Activated T-helper 2 cell treated with anti-CD3 and anti-CD28 coated beads, Interferon-gamma antibody, Interleukin-2, Interleukin-4, amounts not matched to agents 10 μg/mL and 5 μg/mL and 100 μg/mL, durations not matched to agents 14 hours and 24 hours and 36 hours (primary cell): ENCODE data around the gene NCKAP5. TPM values are rescaled to one million over a fixed set of nuclear protein-coding genes. Genes with fewer than 3 reads are reported as not detected.

Experiments used
- DNase-seq: peaks from one replicate; pipeline ENCODE4 v3.0.0; 2021; ENCODE audit warnings: low spot score
- H3K27ac Mint-ChIP-seq: one replicate; pipeline ENCODE4 v1.8.0; 2021; ENCODE audit warnings: mixed read lengths
- H3K27me3 Mint-ChIP-seq: one replicate; pipeline ENCODE4 v1.8.0; 2021; ENCODE audit warnings: low read depth, mixed read lengths
- H3K36me3 Mint-ChIP-seq: one replicate; pipeline ENCODE4 v1.8.0; 2021; ENCODE audit warnings: low read depth, mixed read lengths
- H3K4me1 Mint-ChIP-seq: one replicate; pipeline ENCODE4 v1.8.0; 2021; ENCODE audit warnings: low read depth, mixed read lengths
- H3K4me3 Mint-ChIP-seq: one replicate; pipeline ENCODE4 v1.8.0; 2021; ENCODE audit warnings: low read depth, mild to moderate bottlenecking, moderate library complexity, mixed read lengths
- H3K9me3 Mint-ChIP-seq: one replicate; pipeline ENCODE4 v1.8.0; 2021; ENCODE audit warnings: mixed read lengths
- intact Hi-C: fragments of 100-400 bp; cut with micrococcal nuclease; formaldehyde crosslinking; loops from one replicate; pipeline ENCODE4 v1.15.1; 2023
- total RNA-seq: library from RNA; stranded (reverse); gene quantifications from 2 replicates; pipeline ENCODE4 v1.2.3, GENCODE V29; 2022

Gene NCKAP5
- total RNA-seq, 1 donor from 2014 or later = not detected

DNA sequence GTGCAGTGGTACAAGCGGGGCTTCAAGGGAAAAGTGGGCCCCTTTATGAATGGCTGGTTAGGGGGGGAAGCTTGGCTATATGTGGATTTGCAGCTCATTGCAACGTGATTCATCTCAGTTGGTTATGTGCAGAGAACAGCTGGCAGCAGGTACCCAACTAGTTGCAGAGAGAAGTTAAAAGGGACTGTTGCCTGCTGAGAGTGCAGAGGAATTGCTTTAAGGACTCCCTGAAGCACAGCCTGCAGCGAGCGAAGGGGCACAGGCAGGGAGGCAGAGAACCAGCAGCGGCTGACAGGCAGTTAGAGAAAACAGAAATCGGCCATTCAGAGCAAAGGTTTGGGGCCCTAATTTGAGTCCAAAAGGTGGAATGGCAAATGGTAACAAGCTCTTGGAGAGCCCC, 620.1 kb downstream of the NCKAP5 start:
- peaks cover 3% of the 10 kb centered on the region for H3K4me1 Mint-ChIP-seq
- intact Hi-C loops = no loop called here
- H3K9me3 Mint-ChIP-seq = no peaks in the 10 kb centered on the region
- H3K36me3 Mint-ChIP-seq = no peaks in the 10 kb centered on the region
- no peak overlapping the region for H3K27ac Mint-ChIP-seq
- DNase-seq = no peak
- H3K4me3 Mint-ChIP-seq = no peak overlapping the region
- H3K27me3 Mint-ChIP-seq = no peaks in the 10 kb centered on the region

DNA sequence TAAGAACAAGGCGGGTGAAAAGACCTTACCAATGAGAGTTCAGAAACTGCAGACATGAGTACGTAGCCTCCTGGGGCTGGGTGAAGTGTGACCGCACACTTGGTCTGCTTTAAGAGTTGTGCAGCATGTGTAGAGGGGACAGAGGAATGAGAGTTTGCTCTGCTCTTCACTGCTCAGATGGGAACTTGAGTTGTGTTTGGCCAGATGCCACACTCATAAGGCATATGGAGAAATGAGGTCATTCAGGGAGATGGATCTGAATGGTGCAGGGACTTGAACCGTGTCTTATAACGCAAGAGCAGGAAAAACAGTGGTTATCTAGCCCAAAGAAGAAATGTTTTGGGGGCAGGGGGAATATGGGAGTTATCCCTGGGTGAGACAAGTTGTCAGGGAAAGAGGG, 624.4 kb downstream of the NCKAP5 start:
- intact Hi-C loops = no loop called here
- DNase-seq = no peak
- Mint-ChIP-seq H3K36me3 (no peaks in the 10 kb centered on the region), H3K27ac (no peak overlapping the region), H3K4me1 (no peaks in the 10 kb centered on the region), H3K27me3 (no peaks in the 10 kb centered on the region), H3K4me3 (no peak overlapping the region), H3K9me3 (no peaks in the 10 kb centered on the region)

DNA sequence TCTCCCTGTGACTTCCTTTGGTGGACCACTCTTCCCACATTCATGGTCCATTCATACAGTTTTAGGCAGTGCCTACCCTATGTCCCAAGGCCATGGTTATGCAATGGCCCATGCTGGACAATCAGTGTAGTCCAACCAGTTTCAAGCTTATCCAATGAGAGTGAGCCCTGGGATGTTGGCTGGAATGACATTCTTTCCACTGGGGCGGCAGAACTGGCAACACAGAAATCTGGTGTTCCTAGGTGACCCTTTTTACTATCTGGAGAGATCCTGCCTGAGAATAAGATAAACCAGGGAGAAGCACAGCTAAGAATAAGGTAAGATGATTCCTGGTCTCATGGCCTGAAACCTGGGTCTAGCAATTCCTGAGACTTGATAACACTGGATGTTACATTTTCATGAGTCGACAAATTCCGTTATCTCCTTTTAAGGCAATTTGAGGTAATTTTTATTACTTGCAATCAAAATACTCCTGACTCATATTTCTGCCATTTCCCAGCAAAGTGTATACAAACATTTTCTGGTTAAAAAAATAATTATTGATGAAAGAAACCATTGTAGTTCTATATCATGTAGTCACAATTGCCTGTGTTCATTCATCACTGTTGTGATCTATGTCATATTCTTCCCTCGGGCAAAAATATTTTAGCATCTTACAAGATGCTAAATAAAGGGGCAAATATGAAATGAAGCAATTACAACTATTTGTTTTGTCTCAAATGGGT, 626.8 kb downstream of the NCKAP5 start:
- no peaks in the 10 kb centered on the region for H3K36me3 Mint-ChIP-seq
- intact Hi-C loops = no loop called here
- H3K4me1 Mint-ChIP-seq = no peaks in the 10 kb centered on the region
- DNase-seq = no peak
- H3K27me3 Mint-ChIP-seq = no peaks in the 10 kb centered on the region
- no peak overlapping the region for H3K4me3 Mint-ChIP-seq
- H3K9me3 Mint-ChIP-seq = no peaks in the 10 kb centered on the region
- H3K27ac Mint-ChIP-seq = no peak overlapping the region

DNA sequence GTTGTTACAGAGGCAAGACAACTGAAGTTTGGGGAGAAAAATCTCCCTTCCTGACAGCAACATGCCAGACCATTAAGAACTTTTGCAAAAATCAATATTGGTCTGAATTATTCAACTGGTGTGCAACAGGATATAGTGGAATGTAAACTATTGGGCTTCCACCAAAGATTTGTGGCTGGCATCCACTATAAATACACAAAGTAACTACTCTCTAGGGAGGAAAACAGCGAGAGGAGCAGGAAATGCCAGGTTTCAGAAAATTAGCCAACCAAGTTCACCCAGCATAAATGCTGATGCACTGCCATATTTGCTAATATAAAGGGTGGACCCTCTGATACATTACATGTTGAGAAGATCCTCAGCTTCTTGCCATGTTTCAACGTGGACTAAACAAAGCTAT, 630.6 kb downstream of the NCKAP5 start:
- Mint-ChIP-seq H3K27ac (no peak overlapping the region), H3K4me3 (no peak overlapping the region), H3K27me3 (no peaks in the 10 kb centered on the region), H3K9me3 (no peaks in the 10 kb centered on the region), H3K4me1 (no peaks in the 10 kb centered on the region), H3K36me3 (no peaks in the 10 kb centered on the region)
- DNase-seq = no peak
- intact Hi-C loops = no loop called here

DNA sequence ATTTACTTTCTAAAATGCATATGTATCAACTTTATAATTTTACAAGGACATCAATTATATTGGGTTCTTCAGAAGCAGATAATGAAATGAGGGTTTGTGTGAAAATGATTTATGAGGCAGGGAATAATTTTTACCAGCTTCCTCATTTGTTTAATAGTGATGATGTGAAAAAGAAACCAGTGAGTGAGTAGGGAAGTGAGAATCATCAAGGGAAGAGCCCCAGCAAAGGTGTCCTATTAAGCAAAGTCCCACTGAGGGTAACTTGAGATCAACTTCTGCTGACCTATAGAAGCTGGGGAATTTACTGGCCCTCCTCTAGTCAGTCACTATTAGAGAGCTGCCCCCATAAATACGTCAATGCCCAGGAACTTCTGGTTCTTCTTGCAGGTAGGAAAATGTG, 631.5 kb downstream of the NCKAP5 start:
- intact Hi-C loops = no loop called here
- Mint-ChIP-seq H3K36me3 (no peaks in the 10 kb centered on the region), H3K27me3 (no peaks in the 10 kb centered on the region), H3K9me3 (no peaks in the 10 kb centered on the region), H3K4me1 (no peaks in the 10 kb centered on the region), H3K4me3 (no peak overlapping the region), H3K27ac (no peak overlapping the region)
- no peak for DNase-seq

DNA sequence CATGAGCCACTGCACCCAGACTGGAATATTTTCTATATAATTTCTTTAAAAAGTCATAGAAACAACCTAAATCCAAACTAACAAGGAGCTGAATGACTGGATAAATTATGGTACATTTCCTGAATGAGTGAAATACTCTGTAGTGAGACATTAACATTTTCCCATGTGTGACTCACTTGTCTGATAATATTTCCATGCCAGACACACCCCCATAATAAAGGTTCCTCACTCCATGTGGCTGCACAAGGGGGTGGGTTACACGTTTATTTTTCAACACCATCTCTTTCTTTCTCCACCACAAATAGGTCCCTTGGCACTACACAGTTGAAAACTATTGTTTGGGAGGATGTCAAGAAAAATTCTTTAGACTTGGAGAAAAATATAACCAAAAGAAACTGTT, 632.0 kb downstream of the NCKAP5 start:
- no peak for DNase-seq
- Mint-ChIP-seq H3K36me3 (no peaks in the 10 kb centered on the region), H3K4me1 (no peaks in the 10 kb centered on the region), H3K27ac (no peak overlapping the region), H3K27me3 (no peaks in the 10 kb centered on the region), H3K9me3 (no peaks in the 10 kb centered on the region), H3K4me3 (no peak overlapping the region)
- intact Hi-C loops = no loop called here

DNA sequence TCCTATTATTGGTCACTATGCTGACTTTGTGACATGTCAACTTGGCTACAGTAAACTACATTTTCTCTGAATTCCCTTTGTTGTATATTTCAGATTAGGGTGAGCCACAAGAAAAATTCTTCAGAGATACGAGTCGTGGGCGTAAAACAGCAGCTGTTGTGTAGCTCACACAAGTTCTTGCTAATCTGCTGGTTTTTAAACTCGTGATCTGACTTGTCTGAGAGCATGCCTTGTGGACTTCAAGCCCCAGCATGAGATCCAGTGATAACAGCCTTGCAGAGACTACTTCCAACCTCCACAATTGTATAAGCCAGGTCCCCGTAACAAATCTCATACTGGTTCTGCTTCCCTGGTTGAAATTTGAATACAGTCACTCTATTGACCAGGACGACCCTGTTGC, 638.5 kb downstream of the NCKAP5 start:
- H3K4me3 Mint-ChIP-seq = no peak overlapping the region
- DNase-seq = no peak
- no peaks in the 10 kb centered on the region for H3K27me3 Mint-ChIP-seq
- H3K27ac Mint-ChIP-seq = no peak overlapping the region
- no peaks in the 10 kb centered on the region for H3K36me3 Mint-ChIP-seq
- H3K4me1 Mint-ChIP-seq = no peaks in the 10 kb centered on the region
- H3K9me3 Mint-ChIP-seq = peaks cover 4% of the 10 kb centered on the region
- intact Hi-C loops = no loop called here

DNA sequence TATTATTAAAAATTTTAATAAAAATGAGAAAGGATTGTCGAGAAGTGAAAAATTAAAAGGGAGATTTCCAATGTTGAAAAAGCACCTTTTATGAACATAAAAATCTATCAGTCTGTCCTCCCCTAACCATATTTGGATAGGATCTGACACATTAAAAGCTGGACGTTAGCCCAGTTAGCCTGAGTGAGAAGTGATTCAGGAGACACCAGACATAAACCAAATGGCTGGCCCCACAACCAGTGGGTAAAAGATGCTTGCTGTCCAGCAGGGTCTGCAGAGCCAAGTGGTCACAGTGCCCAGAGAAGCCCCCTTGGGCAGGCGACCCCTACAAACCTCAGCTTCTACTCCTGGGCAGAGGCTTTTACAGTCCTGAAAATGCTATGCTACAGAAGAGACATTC, 644.5 kb downstream of the NCKAP5 start:
- no peak overlapping the region for H3K4me3 Mint-ChIP-seq
- peaks cover 4% of the 10 kb centered on the region for H3K9me3 Mint-ChIP-seq
- no peaks in the 10 kb centered on the region for H3K4me1 Mint-ChIP-seq
- intact Hi-C loops = no loop called here
- no peak overlapping the region for H3K27ac Mint-ChIP-seq
- H3K27me3 Mint-ChIP-seq = no peaks in the 10 kb centered on the region
- DNase-seq = no peak
- no peaks in the 10 kb centered on the region for H3K36me3 Mint-ChIP-seq

DNA sequence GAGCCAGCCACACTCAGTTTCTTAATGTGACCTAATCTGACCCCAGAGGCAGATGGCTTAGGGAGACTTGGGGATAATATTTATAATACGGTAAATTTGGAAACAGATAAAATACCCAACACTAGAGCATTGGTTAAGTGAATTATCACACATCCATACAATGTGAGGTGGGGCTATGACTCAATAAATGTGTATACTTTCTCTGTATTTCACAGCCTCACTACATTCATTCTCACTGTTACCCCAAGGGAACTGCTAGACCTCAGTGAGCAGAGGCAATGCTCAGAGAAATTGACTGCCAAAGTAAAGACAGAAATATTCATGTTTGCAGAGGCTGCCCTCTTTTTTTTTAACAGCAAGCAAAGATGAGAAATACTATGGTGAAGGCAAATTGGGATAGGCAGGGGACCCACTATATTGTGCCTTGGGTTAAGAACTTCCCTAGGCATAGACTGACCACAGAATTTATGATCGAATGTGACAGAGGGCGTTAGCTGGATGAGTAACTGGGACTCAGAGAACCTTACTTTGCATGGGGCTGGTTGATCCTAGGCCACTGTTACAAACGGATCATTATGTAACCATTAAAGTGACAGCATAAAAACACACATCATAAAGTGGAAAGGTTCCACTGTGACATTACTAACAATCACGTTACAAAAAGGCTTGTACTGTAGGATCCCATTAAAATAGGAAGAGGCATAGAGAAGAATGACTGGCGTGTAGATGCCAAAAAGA, 652.3 kb downstream of the NCKAP5 start:
- H3K36me3 Mint-ChIP-seq = no peaks in the 10 kb centered on the region
- H3K27ac Mint-ChIP-seq = no peak overlapping the region
- H3K4me1 Mint-ChIP-seq = no peaks in the 10 kb centered on the region
- intact Hi-C loops = no loop called here
- H3K27me3 Mint-ChIP-seq = no peaks in the 10 kb centered on the region
- no peak for DNase-seq
- no peaks in the 10 kb centered on the region for H3K9me3 Mint-ChIP-seq
- H3K4me3 Mint-ChIP-seq = no peak overlapping the region

DNA sequence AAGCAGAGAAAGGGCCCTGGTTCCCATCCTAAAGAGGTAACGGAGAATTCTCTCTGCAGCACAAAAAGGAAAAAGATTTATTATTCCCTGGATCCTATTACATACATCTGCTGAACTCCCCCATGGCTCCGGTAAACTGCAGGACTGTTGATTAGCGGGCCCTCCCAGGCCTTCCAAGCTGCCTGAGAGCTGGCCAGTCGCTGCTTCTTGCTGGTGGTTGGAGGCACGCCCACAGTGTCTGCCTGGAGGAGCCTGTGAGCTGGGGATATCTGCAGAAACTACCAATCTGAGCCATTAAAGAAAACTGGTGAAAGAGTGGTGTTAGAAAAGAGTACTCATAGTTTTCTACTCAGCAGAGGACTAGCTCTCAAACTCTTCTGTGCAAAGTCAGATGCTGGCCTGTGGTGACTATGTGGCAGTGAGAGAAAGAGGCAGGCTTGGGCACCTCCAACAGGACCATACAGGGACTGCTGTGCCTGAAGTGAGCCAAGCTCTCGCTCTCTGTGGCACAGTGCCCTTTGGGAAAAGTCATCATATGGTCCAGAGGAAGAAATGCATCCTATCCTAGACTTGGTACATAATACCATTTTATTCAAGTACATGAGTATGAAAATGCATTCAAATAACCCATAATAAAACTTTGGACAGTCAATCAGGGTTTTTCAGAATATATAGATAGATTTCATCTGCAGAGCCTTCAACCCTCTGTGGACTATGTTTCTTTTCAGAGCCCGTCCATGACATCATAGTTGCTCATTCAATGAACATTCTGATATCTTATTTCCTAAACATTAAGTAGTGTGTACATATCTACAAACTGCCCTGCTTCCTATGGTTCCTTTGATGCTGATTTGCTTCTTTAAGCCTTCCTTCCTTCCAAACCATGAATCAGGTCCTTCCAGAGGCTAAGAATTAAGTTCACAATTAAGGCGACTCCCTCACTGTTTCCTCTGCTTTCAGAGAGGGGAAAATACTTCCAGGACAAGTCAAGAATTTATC, 656.2 kb downstream of the NCKAP5 start:
- no peaks in the 10 kb centered on the region for H3K27me3 Mint-ChIP-seq
- H3K4me1 Mint-ChIP-seq = no peaks in the 10 kb centered on the region
- intact Hi-C loops = no loop called here
- peaks cover 4% of the 10 kb centered on the region for H3K9me3 Mint-ChIP-seq
- H3K36me3 Mint-ChIP-seq = no peaks in the 10 kb centered on the region
- no peak overlapping the region for H3K27ac Mint-ChIP-seq
- no peak overlapping the region for H3K4me3 Mint-ChIP-seq
- DNase-seq = no peak

DNA sequence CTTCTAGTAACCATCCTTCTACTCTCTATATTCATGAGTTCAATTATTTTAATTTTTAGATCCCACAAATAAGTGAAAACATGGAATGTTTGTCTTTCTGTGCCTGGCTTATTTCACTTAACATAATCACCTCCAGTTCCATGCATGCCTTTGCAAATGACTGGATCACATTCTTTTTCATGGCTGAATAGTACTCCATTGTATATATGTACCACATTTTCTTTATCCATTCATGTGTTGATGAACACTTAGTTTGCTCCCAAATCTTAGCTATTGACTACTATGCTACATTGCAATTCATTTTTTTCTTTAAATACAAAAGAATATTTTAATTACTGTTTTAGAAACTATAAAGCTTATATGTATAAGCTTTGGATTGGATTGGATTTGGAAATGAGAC, 657.8 kb downstream of the NCKAP5 start:
- H3K4me1 Mint-ChIP-seq = no peaks in the 10 kb centered on the region

DNA sequence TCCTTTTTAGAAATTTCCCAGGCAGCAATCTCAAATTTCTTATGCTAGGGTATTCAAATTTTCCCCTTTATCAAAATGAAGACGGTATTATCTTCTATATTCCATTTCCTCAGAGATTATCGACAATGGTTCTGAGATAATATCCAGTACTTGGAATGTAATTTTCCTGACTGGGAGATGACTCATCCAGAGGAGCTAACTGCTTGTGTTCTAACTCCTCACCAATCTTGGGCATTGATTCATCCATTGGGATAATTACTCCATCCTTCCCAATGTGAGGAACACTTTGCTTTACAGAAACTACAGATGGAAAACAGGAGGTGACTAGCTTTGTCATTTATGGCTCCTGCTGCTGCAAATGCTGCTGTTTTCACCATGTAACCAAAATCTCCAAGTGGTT, 658.8 kb downstream of the NCKAP5 start:
- Mint-ChIP-seq H3K27ac (no peak overlapping the region), H3K9me3 (peaks cover 4% of the 10 kb centered on the region), H3K4me3 (no peak overlapping the region), H3K36me3 (no peaks in the 10 kb centered on the region), H3K27me3 (no peaks in the 10 kb centered on the region), H3K4me1 (no peaks in the 10 kb centered on the region)
- intact Hi-C loops = no loop called here
- no peak for DNase-seq

More for the DNA sequence above, 657.8 kb downstream of the NCKAP5 start:
- no peaks in the 10 kb centered on the region for H3K36me3 Mint-ChIP-seq
- no peaks in the 10 kb centered on the region for H3K27me3 Mint-ChIP-seq
- DNase-seq = no peak
- no peak overlapping the region for H3K4me3 Mint-ChIP-seq
- H3K9me3 Mint-ChIP-seq = peaks cover 4% of the 10 kb centered on the region
- intact Hi-C loops = no loop called here
- no peak overlapping the region for H3K27ac Mint-ChIP-seq
